CD14-positive monocyte (primary cell): ENCODE data around the gene AMPD3. TPM values are rescaled to one million over a fixed set of nuclear protein-coding genes. Genes with fewer than 3 reads are reported as not detected.

Source experiments
- DNase-seq, 3 donors: peaks; one replicate each; pipeline ENCODE4 v3.0.0-alpha.2; 2011 to 2022
- H2AFZ ChIP-seq: 2 replicates; pipeline ENCODE4 v1.6.0; 2012; ENCODE audit warnings: mild to moderate bottlenecking, low read depth, low read length, inconsistent platforms; ENCODE audit not compliant: insufficient read depth, poor library complexity, severe bottlenecking
- H3K27ac ChIP-seq, 2 donors: 1 replicate in 1 of 2; 2 replicates in 1 of 2; pipeline ENCODE4 v1.5.1; 2012 to 2013; ENCODE audit warnings: low read length in 2 of 2, control low read depth in 1 of 2, inconsistent platforms in 1 of 2, low read depth in 1 of 2, mild to moderate bottlenecking in 1 of 2
- H3K27me3 ChIP-seq, 2 donors: one replicate each; pipeline versions ENCODE4 v1.6.0 to v1.6.1; 2011 to 2013; ENCODE audit warnings: low read length in 2 of 2; ENCODE audit not compliant: control insufficient read depth in 2 of 2, insufficient read depth in 2 of 2
- H3K36me3 ChIP-seq, 2 donors: replicated peaks in 1 of 2; 1 replicate in 1 of 2; 2 replicates in 1 of 2; pipeline versions ENCODE4 v1.5.1 to v1.6.1; 2012 to 2013; ENCODE audit warnings: low read length in 2 of 2, control low read depth in 1 of 2, inconsistent platforms in 1 of 2, mild to moderate bottlenecking in 1 of 2; ENCODE audit not compliant: insufficient read depth in 2 of 2, control insufficient read depth in 1 of 2
- H3K4me1 ChIP-seq, 2 donors: 1 replicate in 1 of 2; 2 replicates in 1 of 2; pipeline versions ENCODE4 v1.5.1 to v1.6.1; 2012 to 2013; ENCODE audit warnings: low read length in 2 of 2, control low read depth in 1 of 2, inconsistent platforms in 1 of 2, mild to moderate bottlenecking in 1 of 2, moderate library complexity in 1 of 2; ENCODE audit not compliant: insufficient read depth in 2 of 2, control insufficient read depth in 1 of 2
- H3K4me2 ChIP-seq: replicated peaks from 2 replicates; pipeline ENCODE3; 2012; ENCODE audit warnings: low read length, moderate library complexity, mild to moderate bottlenecking; ENCODE audit not compliant: poor library complexity, severe bottlenecking; ENCODE audit errors: extremely low read depth
- H3K4me3 ChIP-seq, 3 experiments: fragments of 200-600 bp in 1 of 3; sonication (generic) in 1 of 3; replicated peaks in 1 of 3; 1 replicate in 2 of 3; 2 replicates in 1 of 3; pipeline ENCODE4 v1.5.1; 2011 to 2013; ENCODE audit warnings: low read length in 3 of 3, mild to moderate bottlenecking in 3 of 3, control low read depth in 2 of 3, low read depth in 2 of 3, inconsistent platforms in 1 of 3, moderate library complexity in 1 of 3
- H3K79me2 ChIP-seq: 2 replicates; pipeline ENCODE4 v1.6.0; 2012; ENCODE audit warnings: mild to moderate bottlenecking, control low read depth, inconsistent platforms, low read length, moderate library complexity; ENCODE audit not compliant: insufficient read depth
- H3K9ac ChIP-seq: 2 replicates; pipeline ENCODE4 v1.6.0; 2017; ENCODE audit warnings: low read length, mild to moderate bottlenecking; ENCODE audit not compliant: insufficient read depth, poor library complexity, severe bottlenecking
- H3K9me3 ChIP-seq, 2 donors: replicated peaks in 1 of 2; 1 replicate in 1 of 2; 2 replicates in 1 of 2; pipeline versions ENCODE4 v1.5.1 to v1.6.1; 2012 to 2013; ENCODE audit warnings: low read length in 2 of 2, control low read depth in 1 of 2; ENCODE audit not compliant: control insufficient read depth in 1 of 2, insufficient read depth in 1 of 2
- H4K20me1 ChIP-seq: 2 replicates; pipeline ENCODE4 v1.6.0; 2012; ENCODE audit warnings: mild to moderate bottlenecking, low read length, control low read depth, moderate library complexity; ENCODE audit not compliant: insufficient read depth
- H3K27ac Mint-ChIP-seq, 7 donors: one replicate each; pipeline ENCODE4 v1.8.0; 2020; ENCODE audit warnings: mild to moderate bottlenecking in 7 of 7, mixed read lengths in 7 of 7, moderate library complexity in 6 of 7, inconsistent platforms in 2 of 7
- H3K27me3 Mint-ChIP-seq, 3 donors: one replicate each; pipeline ENCODE4 v1.8.0; 2021 to 2022; ENCODE audit warnings: low read depth in 3 of 3, mild to moderate bottlenecking in 3 of 3, mixed read lengths in 3 of 3, moderate library complexity in 3 of 3, inconsistent platforms in 1 of 3
- H3K36me3 Mint-ChIP-seq, 2 donors: one replicate each; pipeline ENCODE4 v1.8.0; 2020; ENCODE audit warnings: mixed read lengths in 2 of 2, inconsistent platforms in 1 of 2, mild to moderate bottlenecking in 1 of 2
- H3K4me1 Mint-ChIP-seq: one replicate; pipeline ENCODE4 v1.8.0; 2020; ENCODE audit warnings: mild to moderate bottlenecking, mixed read lengths
- H3K4me3 Mint-ChIP-seq, 2 donors: one replicate each; pipeline ENCODE4 v1.8.0; 2020; ENCODE audit warnings: mild to moderate bottlenecking in 2 of 2, mixed read lengths in 2 of 2, moderate library complexity in 1 of 2
- H3K9me3 Mint-ChIP-seq, 7 donors: one replicate each; pipeline ENCODE4 v1.8.0; 2020 to 2022; ENCODE audit warnings: mixed read lengths in 7 of 7, mild to moderate bottlenecking in 6 of 7, moderate library complexity in 6 of 7, inconsistent platforms in 2 of 7
- WGBS: methylation state at CpG from one replicate; pipeline ENCODE4 v1.1.5; 2013; ENCODE audit warnings: missing lambda C conversion rate; ENCODE audit not compliant: insufficient coverage; 5-methylcytosine and 5-hydroxymethylcytosine counted together
- intact Hi-C, 2 donors: fragments of 100-400 bp; cut with micrococcal nuclease; formaldehyde crosslinking; loops; one replicate each; pipeline versions ENCODE4 v1.15.0 to v1.15.1; 2023
- polyA plus RNA-seq, 3 donors: library from polyadenylated mRNA; depleted of rRNA in 1 of 3; unstranded in 2 of 3; stranded (reverse) in 1 of 3; fragments of 300-500 nt in 2 of 3; fragments of >200 nt in 1 of 3; fragmentation: Illumina TruSeq in 2 of 3; gene quantifications; 1 replicate in 2 of 3; 2 replicates in 1 of 3; pipeline ENCODE4 v1.2.3, GENCODE V29; 2012 to 2021
- TF ChIP-seq, protein P1 (sequence below): fragments of 200-600 bp; IDR thresholded peaks from one replicate; pipeline ENCODE4 v1.8.0; 2022; ENCODE audit warnings: antibody characterized with exemption, mild to moderate bottlenecking

AMPD3 gene
- polyA plus RNA-seq, 3 donors: 10.5 to 24.3 (median 14.3) TPM

DNA sequence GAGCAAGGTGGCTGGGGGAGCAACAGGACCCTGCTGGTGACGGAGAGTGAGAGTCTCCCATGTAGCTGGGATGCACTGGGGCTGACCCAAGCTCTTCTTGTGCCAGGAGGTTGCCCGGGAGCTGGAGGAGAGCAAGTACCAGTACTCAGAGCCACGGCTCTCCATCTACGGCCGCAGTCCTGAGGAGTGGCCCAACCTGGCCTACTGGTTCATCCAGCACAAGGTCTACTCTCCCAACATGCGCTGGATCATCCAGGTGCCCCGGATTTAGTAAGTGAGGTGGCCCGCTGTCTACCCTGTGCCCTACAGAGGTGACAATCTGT, 40.4 kb downstream of the AMPD3 start:
- TF ChIP-seq, protein P1, sequence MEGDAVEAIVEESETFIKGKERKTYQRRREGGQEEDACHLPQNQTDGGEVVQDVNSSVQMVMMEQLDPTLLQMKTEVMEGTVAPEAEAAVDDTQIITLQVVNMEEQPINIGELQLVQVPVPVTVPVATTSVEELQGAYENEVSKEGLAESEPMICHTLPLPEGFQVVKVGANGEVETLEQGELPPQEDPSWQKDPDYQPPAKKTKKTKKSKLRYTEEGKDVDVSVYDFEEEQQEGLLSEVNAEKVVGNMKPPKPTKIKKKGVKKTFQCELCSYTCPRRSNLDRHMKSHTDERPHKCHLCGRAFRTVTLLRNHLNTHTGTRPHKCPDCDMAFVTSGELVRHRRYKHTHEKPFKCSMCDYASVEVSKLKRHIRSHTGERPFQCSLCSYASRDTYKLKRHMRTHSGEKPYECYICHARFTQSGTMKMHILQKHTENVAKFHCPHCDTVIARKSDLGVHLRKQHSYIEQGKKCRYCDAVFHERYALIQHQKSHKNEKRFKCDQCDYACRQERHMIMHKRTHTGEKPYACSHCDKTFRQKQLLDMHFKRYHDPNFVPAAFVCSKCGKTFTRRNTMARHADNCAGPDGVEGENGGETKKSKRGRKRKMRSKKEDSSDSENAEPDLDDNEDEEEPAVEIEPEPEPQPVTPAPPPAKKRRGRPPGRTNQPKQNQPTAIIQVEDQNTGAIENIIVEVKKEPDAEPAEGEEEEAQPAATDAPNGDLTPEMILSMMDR: no peak
- Histone ChIP-seq H3K9me3 (no peaks in the 10 kb centered on the region), H3K36me3 (peaks cover 97 to 100% of the 10 kb centered on the region in 2 donors), H2AFZ (no peak overlapping the region), H3K79me2 (peaks cover 10% of the 10 kb centered on the region), H3K4me1 (peaks cover 0 to 2% of the 10 kb centered on the region in 2 donors), H3K9ac (no peak overlapping the region), H3K27ac (no peak overlapping the region), H4K20me1 (peaks cover 29% of the 10 kb centered on the region), H3K4me2 (no peak overlapping the region), H3K27me3 (no peaks in the 10 kb centered on the region), H3K4me3 (no peak overlapping the region)
- no peak overlapping the region for H3K4me3 Mint-ChIP-seq
- H3K4me1 Mint-ChIP-seq: peaks cover 3% of the 10 kb centered on the region
- H3K27ac Mint-ChIP-seq: no peak overlapping the region
- intact Hi-C loops: no loop called here
- no peaks in the 10 kb centered on the region for H3K27me3 Mint-ChIP-seq
- WGBS: 99% methylated on average over 7 of the region's 8 CpGs
- peaks cover 92 to 100% of the 10 kb centered on the region in 2 donors for H3K36me3 Mint-ChIP-seq
- H3K9me3 Mint-ChIP-seq: no peaks in the 10 kb centered on the region
- peak in 1 of 3 donors; percentile 4 for DNase-seq

DNA sequence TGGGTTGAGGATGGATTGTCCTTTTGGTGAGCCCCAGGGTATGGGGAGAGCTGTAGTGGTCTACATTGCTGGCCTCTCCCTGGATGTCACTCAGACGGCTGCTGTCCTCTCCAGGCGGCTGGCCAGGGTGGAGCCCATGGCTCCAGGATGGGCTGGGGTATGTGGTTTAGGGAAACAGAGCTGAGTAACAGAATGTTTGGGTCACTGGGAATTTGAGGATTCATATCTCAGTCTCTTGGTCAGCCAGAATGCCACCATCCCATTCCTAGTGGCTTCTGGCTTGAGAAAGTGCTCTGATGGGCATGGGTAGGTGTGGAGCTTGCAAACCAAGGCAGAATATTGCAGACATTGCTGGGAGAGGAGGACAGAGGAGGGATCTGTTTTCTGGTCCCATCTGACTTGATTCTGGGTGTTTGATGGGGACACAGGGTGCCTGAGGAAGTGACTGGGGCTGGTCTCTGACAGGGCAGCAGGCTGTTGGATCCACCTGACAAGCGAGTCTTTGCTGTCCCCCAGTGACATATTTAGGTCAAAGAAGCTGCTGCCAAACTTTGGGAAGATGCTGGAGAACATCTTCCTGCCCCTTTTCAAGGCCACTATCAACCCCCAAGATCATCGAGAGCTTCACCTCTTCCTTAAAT, 41.4 kb downstream of the AMPD3 start:
- H3K4me1 Mint-ChIP-seq: peaks cover 4% of the 10 kb centered on the region
- Histone ChIP-seq H3K9ac (no peak overlapping the region), H4K20me1 (peaks cover 19% of the 10 kb centered on the region), H2AFZ (no peak overlapping the region), H3K27me3 (no peaks in the 10 kb centered on the region), H3K4me3 (no peak overlapping the region), H3K36me3 (peaks cover 98 to 100% of the 10 kb centered on the region in 2 donors), H3K27ac (no peak overlapping the region), H3K79me2 (peaks cover 2% of the 10 kb centered on the region), H3K4me1 (peaks cover 10 to 12% of the 10 kb centered on the region in 2 donors), H3K4me2 (no peak overlapping the region), H3K9me3 (no peaks in the 10 kb centered on the region)
- no peaks in the 10 kb centered on the region for H3K9me3 Mint-ChIP-seq
- H3K27ac Mint-ChIP-seq: peak overlapping the region in 4 of 7 donors; percentile 1 to 26 (median 20)
- peak in 1 of 3 donors; percentile 1 for DNase-seq
- 96% methylated on average over 3 of the region's 4 CpGs for WGBS
- H3K27me3 Mint-ChIP-seq: no peaks in the 10 kb centered on the region
- intact Hi-C loops: no loop called here
- peaks cover 88 to 100% of the 10 kb centered on the region in 2 donors for H3K36me3 Mint-ChIP-seq
- H3K4me3 Mint-ChIP-seq: no peak overlapping the region
- TF ChIP-seq, protein P1: no peak
